ENCODE measurements around the gene POU2F3. TPM values are rescaled to one million over a fixed set of nuclear protein-coding genes. Genes with fewer than 3 reads are reported as not detected.

Gene POU2F3
- total RNA-seq, 1 experiment from 2014 or later = not detected

- CTCF ChIA-PET = no interaction called here
- intact Hi-C loops (cut with micrococcal nuclease; ENCODE audit: unreplicated experiment) = no loop called here
- TF ChIP-seq CTCF (IDR thresholded peaks at IDR 0.05; ENCODE audit: insufficient read depth in 1 of 2, low read depth in 1 of 2, low read length in 1 of 2, severe bottlenecking in 1 of 2, unreplicated experiment in 1 of 2) = no peak
- H3K27me3 Mint-ChIP-seq (ENCODE audit: insufficient read depth, unreplicated experiment) = no peaks in the 10 kb centered on the region
- no TSS peak for BruUV-seq (replicated peaks)
- H3K27me3 ChIP-seq (replicated peaks; ENCODE audit: control insufficient read depth, insufficient read depth, low read length) = no peaks in the 10 kb centered on the region
- no peak overlapping the region for H3K4me3 Mint-ChIP-seq (ENCODE audit: unreplicated experiment)
- no peak overlapping the region for H3K27ac Mint-ChIP-seq (ENCODE audit: unreplicated experiment)
- H3K4me1 Mint-ChIP-seq (ENCODE audit: low read depth, unreplicated experiment) = peaks cover 9% of the 10 kb centered on the region
- DNase-seq = no peak
- no peaks in the 10 kb centered on the region for H3K36me3 ChIP-seq (ENCODE audit: control insufficient read depth, insufficient read depth, low read length)
- no peaks in the 10 kb centered on the region for H3K9me3 Mint-ChIP-seq (ENCODE audit: unreplicated experiment)
- H3K9me3 ChIP-seq = peaks cover 5% of the 10 kb centered on the region
- no peak overlapping the region for H3K4me3 ChIP-seq (ENCODE audit: low read depth, low read length)
- H3K4me1 ChIP-seq = peaks cover 13% of the 10 kb centered on the region; the same call in 1 of the 2 replicates
- no peaks in the 10 kb centered on the region for H3K36me3 Mint-ChIP-seq (ENCODE audit: insufficient read depth, unreplicated experiment)
- POLR2A ChIA-PET = no interaction called here
Observed at GRCh38 chr11:120194166-120194565, 45.8 kb upstream of the POU2F3 start.

DNA sequence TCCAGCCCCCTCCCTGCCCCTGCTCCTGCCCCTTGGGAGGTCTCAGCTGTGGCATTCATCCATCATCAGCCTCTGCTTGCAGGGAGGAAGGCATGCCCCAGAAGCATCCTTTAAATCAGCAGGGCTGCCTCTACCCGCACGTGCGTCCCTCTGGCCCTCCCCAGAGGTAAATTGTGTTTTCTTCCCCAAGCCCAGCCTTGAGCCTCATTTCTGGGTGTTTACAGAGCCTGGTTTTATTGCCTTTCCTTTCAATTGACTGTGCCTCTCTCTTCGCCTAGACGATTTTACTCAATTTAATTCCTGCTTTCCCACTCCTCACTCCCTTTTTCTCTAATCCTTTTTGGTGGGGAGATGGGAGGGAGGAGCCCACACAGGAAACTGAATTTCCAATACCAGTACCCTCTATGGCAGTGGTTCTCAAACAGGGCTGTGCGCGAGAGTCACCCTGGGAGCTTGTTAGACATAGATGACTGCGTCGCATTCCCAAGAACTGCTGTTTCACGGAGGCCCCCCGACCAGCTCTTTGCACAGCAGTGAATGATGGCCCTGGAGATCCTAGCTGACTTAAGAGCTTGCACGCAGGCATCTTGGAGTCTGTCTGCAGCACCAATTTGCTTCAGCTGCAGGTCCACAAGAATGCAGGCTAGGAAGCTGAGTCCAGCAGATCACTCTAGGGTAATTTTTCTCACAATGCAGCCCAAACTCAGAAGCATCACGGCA lies 44.2 kb upstream of the POU2F3 start:
- CTCF ChIA-PET = interaction anchor here (0.6 kb wide), 1 partner anchor 56 kb away, joined by 3 read pairs; no protein-coding TSS in a partner anchor
- peaks cover 6% of the 10 kb centered on the region; the same call in 1 of the 2 replicates for H3K4me1 ChIP-seq
- Mint-ChIP-seq H3K9me3 (ENCODE audit: unreplicated experiment) (no peaks in the 10 kb centered on the region), H3K27me3 (ENCODE audit: insufficient read depth, unreplicated experiment) (no peaks in the 10 kb centered on the region), H3K27ac (ENCODE audit: unreplicated experiment) (no peak overlapping the region), H3K36me3 (ENCODE audit: insufficient read depth, unreplicated experiment) (no peaks in the 10 kb centered on the region), H3K4me1 (ENCODE audit: low read depth, unreplicated experiment) (peaks cover 9% of the 10 kb centered on the region), H3K4me3 (ENCODE audit: unreplicated experiment) (no peak overlapping the region)
- H3K9me3 ChIP-seq = no peaks in the 10 kb centered on the region
- no peak for DNase-seq
- no TSS peak for BruUV-seq (replicated peaks)
- H3K27me3 ChIP-seq (replicated peaks; ENCODE audit: control insufficient read depth, insufficient read depth, low read length) = no peaks in the 10 kb centered on the region
- no peaks in the 10 kb centered on the region for H3K36me3 ChIP-seq (ENCODE audit: control insufficient read depth, insufficient read depth, low read length)
- no peak for TF ChIP-seq CTCF (IDR thresholded peaks at IDR 0.05; ENCODE audit: insufficient read depth in 1 of 2, low read depth in 1 of 2, low read length in 1 of 2, severe bottlenecking in 1 of 2, unreplicated experiment in 1 of 2)
- POLR2A ChIA-PET = interaction anchor here (0.6 kb wide), 1 partner anchor 247 kb away, joined by 3 read pairs; no protein-coding TSS in a partner anchor
- no peak overlapping the region for H3K4me3 ChIP-seq (ENCODE audit: low read depth, low read length)
- intact Hi-C loops (cut with micrococcal nuclease; ENCODE audit: unreplicated experiment) = no loop called here

- CTCF ChIA-PET = interaction anchor here (0.6 to 1.0 kb wide), 2 partner anchors 107 to 550 kb away, joined by 3 to 8 read pairs; no protein-coding TSS in a partner anchor
- H3K36me3 ChIP-seq (ENCODE audit: control insufficient read depth, insufficient read depth, low read length) = no peaks in the 10 kb centered on the region
- H3K4me1 ChIP-seq = peaks cover 9% of the 10 kb centered on the region
- no peaks in the 10 kb centered on the region for H3K9me3 ChIP-seq
- Mint-ChIP-seq H3K27me3 (ENCODE audit: insufficient read depth, unreplicated experiment) (no peaks in the 10 kb centered on the region), H3K4me3 (ENCODE audit: unreplicated experiment) (no peak overlapping the region), H3K36me3 (ENCODE audit: insufficient read depth, unreplicated experiment) (no peaks in the 10 kb centered on the region), H3K27ac (ENCODE audit: unreplicated experiment) (no peak overlapping the region), H3K4me1 (ENCODE audit: low read depth, unreplicated experiment) (peaks cover 9% of the 10 kb centered on the region), H3K9me3 (ENCODE audit: unreplicated experiment) (no peaks in the 10 kb centered on the region)
- H3K27me3 ChIP-seq (replicated peaks; ENCODE audit: control insufficient read depth, insufficient read depth, low read length) = no peaks in the 10 kb centered on the region
- H3K4me3 ChIP-seq (ENCODE audit: low read depth, low read length) = no peak overlapping the region
- no peak for TF ChIP-seq CTCF (IDR thresholded peaks at IDR 0.05; ENCODE audit: insufficient read depth in 1 of 2, low read depth in 1 of 2, low read length in 1 of 2, severe bottlenecking in 1 of 2, unreplicated experiment in 1 of 2)
- no TSS peak for BruUV-seq (replicated peaks)
- no peak for DNase-seq
- POLR2A ChIA-PET = no interaction called here
- intact Hi-C loops (cut with micrococcal nuclease; ENCODE audit: unreplicated experiment) = no loop called here
Observed at GRCh38 chr11:120196826-120197225, 43.1 kb upstream of the POU2F3 start.
